Lower leg skin (tissue), 4 donors: ENCODE results near the gene EDARADD. TPM values are rescaled to one million over a fixed set of nuclear protein-coding genes. Genes with fewer than 3 reads are reported as not detected.

Experiments used
- DNase-seq, 2 donors: peaks; one replicate each; pipeline ENCODE4 v3.0.0-alpha.2; 2019; ENCODE audit warnings: low spot score in 2 of 2
- H3K4me3 ChIP-seq: fragments of 200-600 bp; sonication (generic); 2 replicates; pipeline ENCODE4 v1.5.1; 2017; ENCODE audit warnings: mild to moderate bottlenecking, low read depth; ENCODE audit not compliant: poor library complexity, severe bottlenecking
- POLR2A ChIP-seq, 2 donors: fragments of 450-650 bp; IDR thresholded peaks; one replicate each; pipeline ENCODE4 v1.6.1; 2016 to 2017; ENCODE audit warnings: antibody characterized with exemption in 2 of 2, mild to moderate bottlenecking in 1 of 2, moderate library complexity in 1 of 2
- WGBS, 2 donors: methylation state at CpG; one replicate each; pipeline ENCODE4 v1.1.5; 2018; 5-methylcytosine and 5-hydroxymethylcytosine counted together
- intact Hi-C: fragments of 100-400 bp; cut with DNase I; formaldehyde crosslinking; loops from one replicate; pipeline ENCODE4 v1.15.0; 2023; ENCODE audit warnings: low total_unique reads
- total RNA-seq, 4 donors: library from RNA; depleted of rRNA; stranded (reverse); fragments of >200 nt; gene quantifications; one replicate each; pipeline ENCODE4 v1.1.0, GENCODE V29; 2016
- TF ChIP-seq, protein P1 (sequence below), 3 donors: fragments of 450-650 bp; IDR thresholded peaks; one replicate each; pipeline ENCODE4 v1.5.1; 2016; ENCODE audit warnings: antibody characterized with exemption in 3 of 3, mild to moderate bottlenecking in 3 of 3, moderate library complexity in 2 of 3

Gene EDARADD
- total RNA-seq, 4 donors from 2014 or later, result 3.5 to 7.2 (median 4.5) TPM

DNA sequence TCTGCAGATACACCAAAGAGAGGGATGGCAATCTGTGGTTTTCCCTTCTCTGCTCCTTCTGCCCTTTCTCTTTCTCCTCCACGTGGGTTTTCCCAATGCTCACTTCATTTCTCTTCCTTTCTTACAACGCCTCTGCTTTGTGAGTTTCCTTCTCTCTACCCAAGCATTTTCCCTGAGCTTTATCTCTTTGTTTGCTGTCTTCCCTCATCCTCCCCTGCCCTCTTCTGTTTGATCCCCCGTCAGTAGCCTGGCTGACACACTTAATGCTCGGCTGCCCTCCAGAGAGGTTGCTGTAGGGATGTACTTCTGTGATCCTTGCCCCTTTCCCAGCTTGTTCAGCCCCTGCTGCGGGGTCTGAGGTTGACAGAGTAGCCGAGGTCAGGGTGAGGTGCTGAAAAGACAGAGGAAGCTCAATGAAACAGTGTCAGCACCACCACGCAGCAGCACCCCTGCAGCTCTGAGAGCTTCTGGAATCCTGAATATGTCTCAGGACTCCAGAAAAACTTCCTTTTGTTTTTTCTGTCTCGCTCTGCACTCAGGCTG is 6.0 kb downstream of the EDARADD start:
- no peak for DNase-seq
- intact Hi-C loops, result no loop called here
- TF ChIP-seq POLR2A (IDR thresholded peaks at IDR 0.05), result no peak
- TF ChIP-seq, protein P1, sequence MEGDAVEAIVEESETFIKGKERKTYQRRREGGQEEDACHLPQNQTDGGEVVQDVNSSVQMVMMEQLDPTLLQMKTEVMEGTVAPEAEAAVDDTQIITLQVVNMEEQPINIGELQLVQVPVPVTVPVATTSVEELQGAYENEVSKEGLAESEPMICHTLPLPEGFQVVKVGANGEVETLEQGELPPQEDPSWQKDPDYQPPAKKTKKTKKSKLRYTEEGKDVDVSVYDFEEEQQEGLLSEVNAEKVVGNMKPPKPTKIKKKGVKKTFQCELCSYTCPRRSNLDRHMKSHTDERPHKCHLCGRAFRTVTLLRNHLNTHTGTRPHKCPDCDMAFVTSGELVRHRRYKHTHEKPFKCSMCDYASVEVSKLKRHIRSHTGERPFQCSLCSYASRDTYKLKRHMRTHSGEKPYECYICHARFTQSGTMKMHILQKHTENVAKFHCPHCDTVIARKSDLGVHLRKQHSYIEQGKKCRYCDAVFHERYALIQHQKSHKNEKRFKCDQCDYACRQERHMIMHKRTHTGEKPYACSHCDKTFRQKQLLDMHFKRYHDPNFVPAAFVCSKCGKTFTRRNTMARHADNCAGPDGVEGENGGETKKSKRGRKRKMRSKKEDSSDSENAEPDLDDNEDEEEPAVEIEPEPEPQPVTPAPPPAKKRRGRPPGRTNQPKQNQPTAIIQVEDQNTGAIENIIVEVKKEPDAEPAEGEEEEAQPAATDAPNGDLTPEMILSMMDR (IDR thresholded peaks at IDR 0.05), result no peak
- H3K4me3 ChIP-seq, result no peak overlapping the region
- WGBS, 2 donors, result 53 to 58% methylated on average over 8 of the region's 8 CpGs

DNA sequence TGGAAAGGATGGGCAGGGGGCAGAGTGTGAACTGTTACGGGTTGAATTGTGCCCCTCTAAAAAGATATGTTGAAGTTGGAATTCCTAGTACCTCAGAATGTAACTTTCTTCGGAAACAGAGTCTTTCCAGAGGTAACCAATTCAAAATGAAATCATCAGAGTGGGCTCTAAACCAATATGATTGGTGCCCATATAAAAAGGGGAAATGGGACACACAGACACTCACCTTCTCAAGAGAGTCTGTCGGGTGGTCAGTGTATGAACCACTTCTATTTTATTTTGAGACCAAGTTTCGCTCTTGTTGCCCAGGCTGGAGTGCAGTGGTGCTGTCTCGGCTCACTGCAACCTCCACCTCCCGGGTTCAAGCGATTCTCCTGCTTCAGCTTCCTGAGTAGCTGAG is 7.6 kb downstream of the EDARADD start:
- H3K4me3 ChIP-seq, result no peak overlapping the region
- 89 to 94% methylated on average over 7 of the region's 7 CpGs for WGBS, 2 donors
- no peak for DNase-seq
- TF ChIP-seq POLR2A (IDR thresholded peaks at IDR 0.05), result no peak
- TF ChIP-seq, protein P1 (IDR thresholded peaks at IDR 0.05), result no peak
- intact Hi-C loops, result no loop called here

DNA sequence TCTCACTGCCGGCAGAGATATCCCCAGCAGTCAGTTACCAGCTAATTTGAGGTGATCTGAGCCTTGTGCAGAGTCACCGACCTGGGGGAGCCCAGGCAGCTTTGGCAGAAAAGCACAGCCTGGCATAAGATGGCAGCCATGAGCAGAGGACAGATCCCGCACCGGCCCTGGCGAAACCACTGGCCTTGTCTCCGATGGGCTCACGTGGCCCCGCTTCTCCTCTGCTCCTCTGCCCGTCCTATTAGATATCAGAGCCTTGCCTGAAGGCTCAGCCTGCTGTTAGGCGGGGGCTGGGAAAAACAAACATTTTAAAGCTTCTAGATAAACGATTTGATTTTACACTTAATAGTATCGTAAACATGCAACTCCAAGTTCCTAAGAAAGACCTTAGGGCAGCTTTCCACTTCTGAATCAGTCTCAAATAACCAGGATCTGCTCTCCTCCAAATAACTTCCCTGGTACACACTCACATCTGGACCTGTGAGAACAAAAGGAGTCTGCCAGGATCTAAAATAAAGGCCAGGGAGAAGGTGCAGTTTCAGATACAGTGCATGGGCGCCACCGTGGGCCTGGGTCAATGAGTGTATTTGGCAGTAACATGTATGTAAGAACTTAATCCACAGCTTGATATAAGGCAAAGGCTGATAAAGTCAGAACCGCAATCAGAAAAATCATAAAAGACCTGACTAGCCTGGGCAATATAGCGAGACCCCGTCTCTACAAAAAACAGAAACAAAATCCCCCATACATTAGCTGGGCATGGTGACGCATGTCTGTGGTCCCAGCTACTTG is 10.0 kb downstream of the EDARADD start:
- intact Hi-C loops, result no loop called here
- H3K4me3 ChIP-seq, result no peak overlapping the region
- TF ChIP-seq POLR2A (IDR thresholded peaks at IDR 0.05), result no peak
- TF ChIP-seq, protein P1 (IDR thresholded peaks at IDR 0.05), result no peak
- 81 to 87% methylated on average over 18 of the region's 18 CpGs for WGBS, 2 donors
- no peak for DNase-seq

DNA sequence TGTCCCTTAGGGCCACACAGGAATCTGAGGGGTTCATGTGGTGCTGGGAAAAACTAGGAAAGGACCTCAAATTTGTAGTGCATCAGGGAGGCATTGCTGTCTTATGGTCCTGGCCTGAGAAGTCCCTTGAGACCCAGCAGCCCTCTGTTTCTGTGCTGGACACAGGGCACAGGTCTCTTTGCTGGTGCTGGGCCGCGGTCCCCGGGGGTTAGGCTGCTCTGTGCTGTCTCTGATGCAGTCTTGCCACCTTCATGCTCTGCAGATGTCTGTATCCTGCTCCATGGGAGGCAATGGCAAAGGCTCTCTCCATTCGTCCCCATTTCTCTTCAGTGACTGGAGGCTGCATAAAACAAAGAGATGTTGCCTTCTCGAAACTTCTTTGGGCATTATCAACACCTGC is 13.0 kb downstream of the EDARADD start:
- 86 to 87% methylated on average over 5 of the region's 5 CpGs for whole genome bisulfite sequencing, 2 donors
- TF ChIP-seq POLR2A (IDR thresholded peaks at IDR 0.05), result no peak
- TF ChIP-seq, protein P1 (IDR thresholded peaks at IDR 0.05), result no peak
- peak in 1 of 2 donors; percentile 62 for DNase-seq
- intact Hi-C loops, result no loop called here
- H3K4me3 ChIP-seq, result no peak overlapping the region

DNA sequence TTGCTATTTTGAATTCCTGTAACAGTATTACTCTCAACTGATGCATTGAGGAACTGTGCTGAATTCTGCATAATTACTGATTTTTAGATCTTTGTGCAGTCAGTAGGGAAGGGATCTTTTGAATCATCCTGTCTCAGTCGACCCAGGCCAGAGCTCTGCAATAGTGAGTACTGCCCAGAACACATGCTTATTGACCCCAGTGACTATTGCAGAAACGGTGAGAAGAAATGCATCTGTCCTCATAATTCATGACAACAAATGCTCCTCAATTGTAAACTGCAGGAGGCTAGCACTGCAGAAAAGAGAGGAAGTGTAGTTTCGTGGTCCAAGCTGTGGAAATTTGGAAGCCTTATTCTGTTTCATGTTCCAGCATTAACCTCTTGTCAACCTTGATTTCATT is 19.6 kb downstream of the EDARADD start:
- intact Hi-C loops, result no loop called here
- TF ChIP-seq, protein P1 (IDR thresholded peaks at IDR 0.05), result no peak
- TF ChIP-seq POLR2A (IDR thresholded peaks at IDR 0.05), result no peak
- WGBS, 2 donors, result 43 to 46% methylated on average over 3 of the region's 3 CpGs
- no peak overlapping the region for H3K4me3 ChIP-seq
- DNase-seq, result no peak
